ENCODE measurements around the gene SYNDIG1.

DNA sequence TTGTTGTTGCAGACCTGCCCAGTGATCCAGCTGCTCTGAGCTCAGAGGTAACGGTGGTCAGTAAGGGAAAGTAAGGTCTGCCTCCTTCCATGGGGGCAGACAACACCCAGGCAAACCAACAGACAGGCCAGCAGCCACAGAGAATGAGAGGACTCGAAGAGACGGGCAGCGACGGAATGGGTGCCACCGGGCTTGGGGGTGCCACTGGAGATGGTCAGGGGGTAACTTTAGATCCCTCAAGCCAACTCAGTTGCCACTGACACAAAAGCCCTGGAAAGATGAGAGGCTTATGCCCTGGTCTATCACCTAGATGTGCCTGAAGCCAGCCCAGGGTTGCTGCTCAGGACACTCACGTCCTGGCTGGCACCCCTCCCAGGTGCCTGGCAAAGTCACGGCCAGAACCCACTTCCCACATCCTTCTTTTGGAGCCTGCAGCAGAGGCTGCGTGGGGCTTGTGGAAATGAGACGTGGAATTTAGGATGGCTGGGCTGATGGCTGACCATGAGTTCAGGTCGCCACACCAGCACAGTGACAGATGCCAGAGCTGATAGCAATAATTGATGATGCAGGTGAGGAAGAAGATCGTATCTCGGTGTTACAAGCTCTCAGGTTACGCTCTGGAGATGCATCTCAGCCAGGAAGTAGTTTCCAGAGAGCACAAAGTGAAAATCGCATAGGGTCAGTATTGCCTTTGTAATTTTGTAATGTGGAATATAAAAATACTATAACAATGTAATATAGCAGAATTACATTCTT lies 209.1 kb downstream of the SYNDIG1 start:
- no peak for TF ChIP-seq POLR2A (IDR thresholded peaks at IDR 0.05)
- TF ChIP-seq, protein P1, sequence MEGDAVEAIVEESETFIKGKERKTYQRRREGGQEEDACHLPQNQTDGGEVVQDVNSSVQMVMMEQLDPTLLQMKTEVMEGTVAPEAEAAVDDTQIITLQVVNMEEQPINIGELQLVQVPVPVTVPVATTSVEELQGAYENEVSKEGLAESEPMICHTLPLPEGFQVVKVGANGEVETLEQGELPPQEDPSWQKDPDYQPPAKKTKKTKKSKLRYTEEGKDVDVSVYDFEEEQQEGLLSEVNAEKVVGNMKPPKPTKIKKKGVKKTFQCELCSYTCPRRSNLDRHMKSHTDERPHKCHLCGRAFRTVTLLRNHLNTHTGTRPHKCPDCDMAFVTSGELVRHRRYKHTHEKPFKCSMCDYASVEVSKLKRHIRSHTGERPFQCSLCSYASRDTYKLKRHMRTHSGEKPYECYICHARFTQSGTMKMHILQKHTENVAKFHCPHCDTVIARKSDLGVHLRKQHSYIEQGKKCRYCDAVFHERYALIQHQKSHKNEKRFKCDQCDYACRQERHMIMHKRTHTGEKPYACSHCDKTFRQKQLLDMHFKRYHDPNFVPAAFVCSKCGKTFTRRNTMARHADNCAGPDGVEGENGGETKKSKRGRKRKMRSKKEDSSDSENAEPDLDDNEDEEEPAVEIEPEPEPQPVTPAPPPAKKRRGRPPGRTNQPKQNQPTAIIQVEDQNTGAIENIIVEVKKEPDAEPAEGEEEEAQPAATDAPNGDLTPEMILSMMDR (IDR thresholded peaks at IDR 0.05): no peak
